Lung (tissue), 12 donors: ENCODE results near the gene FILIP1L. TPM values are rescaled to one million over a fixed set of nuclear protein-coding genes. Genes with fewer than 3 reads are reported as not detected.

Experiments
- ATAC-seq: fragments of 200-7000 bp; cut with Tn5 transposase; one replicate; pipeline ENCODE4 v1.9.1; 2020; ENCODE audit warnings: moderate number of reproducible peaks; ENCODE audit not compliant: insufficient read depth, low FRiP score
- DNase-seq, 3 donors: peaks; one replicate each; pipeline ENCODE4 v3.0.0-alpha.2; 2013 to 2017
- H3K27ac ChIP-seq, 2 donors: one replicate each; pipeline ENCODE4 v1.5.1; 2013; ENCODE audit warnings: mild to moderate bottlenecking in 2 of 2, moderate library complexity in 2 of 2, control low read depth in 1 of 2, inconsistent platforms in 1 of 2, low read depth in 1 of 2, low read length in 1 of 2
- H3K27me3 ChIP-seq, 3 donors: one replicate each; pipeline ENCODE4 v1.5.1; 2013; ENCODE audit warnings: low read length in 2 of 3; ENCODE audit not compliant: control insufficient read depth in 3 of 3, insufficient read depth in 3 of 3
- H3K36me3 ChIP-seq, 4 donors: one replicate each; pipeline ENCODE4 v1.5.1; 2013; ENCODE audit warnings: low read length in 4 of 4, mild to moderate bottlenecking in 1 of 4, moderate library complexity in 1 of 4; ENCODE audit not compliant: control insufficient read depth in 4 of 4, insufficient read depth in 4 of 4
- H3K4me1 ChIP-seq, 5 donors: one replicate each; pipeline ENCODE4 v1.5.1; 2013; ENCODE audit warnings: low read length in 5 of 5, mild to moderate bottlenecking in 2 of 5, moderate library complexity in 1 of 5; ENCODE audit not compliant: control insufficient read depth in 5 of 5, insufficient read depth in 5 of 5
- H3K4me3 ChIP-seq: one replicate; pipeline ENCODE4 v1.5.1; 2013; ENCODE audit warnings: mild to moderate bottlenecking, control low read depth, moderate library complexity
- H3K9ac ChIP-seq, 2 donors: one replicate each; pipeline ENCODE4 v1.5.1; 2013; ENCODE audit warnings: low read length in 2 of 2, control low read depth in 1 of 2; ENCODE audit not compliant: insufficient read depth in 1 of 2
- H3K9me3 ChIP-seq, 4 donors: one replicate each; pipeline ENCODE4 v1.5.1; 2013; ENCODE audit warnings: low read length in 3 of 4, mild to moderate bottlenecking in 1 of 4, moderate library complexity in 1 of 4; ENCODE audit not compliant: control insufficient read depth in 4 of 4, insufficient read depth in 3 of 4
- CTCF ChIP-seq: IDR thresholded peaks from 2 replicates; pipeline ENCODE4 v1.5.1; 2012; ENCODE audit warnings: mild to moderate bottlenecking; ENCODE audit errors: control extremely low read depth, extremely low read depth
- WGBS, 2 donors: extraction: QIAGEN DNeasy Blood & Tissue Kit; methylation state at CpG; one replicate each; pipeline ENCODE4 v1.1.7; 2013; 5-methylcytosine and 5-hydroxymethylcytosine counted together
- polyA plus RNA-seq, 2 donors: library from polyadenylated mRNA; stranded (reverse); fragments of 200-250 nt; gene quantifications; one replicate each; pipeline ENCODE4 v1.2.1, GENCODE V29; 2013
- total RNA-seq, 2 donors: library from RNA; depleted of rRNA in 1 of 2; stranded (reverse); fragments of >200 nt in 1 of 2; gene quantifications; one replicate each; pipeline ENCODE4 v1.2.1, GENCODE V29; 2014 to 2021
- donor health status: control.
- donor health status: control.
- donor health status: Bipolar disorder and iron deficiency.
- donor health status: healthy.
- donor health status: DM: yes; HTN: yes; CAD: no.

Gene FILIP1L
- total and polyA plus RNA-seq, 4 donors, result 8.3 to 27.8 (median 22.5) TPM

- Histone ChIP-seq H3K4me3 (no peak overlapping the region), H3K9me3 (no peaks in the 10 kb centered on the region), H3K36me3 (no peaks in the 10 kb centered on the region), H3K4me1 (peaks cover 0 to 8% (median 0%) of the 10 kb centered on the region in 5 donors), H3K27ac (no peak overlapping the region), H3K9ac (no peak overlapping the region), H3K27me3 (no peaks in the 10 kb centered on the region)
- no peak for ATAC-seq
- WGBS, 2 donors, result 27 to 79% methylated on average over 3 of the region's 3 CpGs
- no peak for TF ChIP-seq CTCF
- no peak for DNase-seq
Observed at GRCh38 chr3:99895131-99895696, 219.1 kb downstream of the FILIP1L start.

DNA sequence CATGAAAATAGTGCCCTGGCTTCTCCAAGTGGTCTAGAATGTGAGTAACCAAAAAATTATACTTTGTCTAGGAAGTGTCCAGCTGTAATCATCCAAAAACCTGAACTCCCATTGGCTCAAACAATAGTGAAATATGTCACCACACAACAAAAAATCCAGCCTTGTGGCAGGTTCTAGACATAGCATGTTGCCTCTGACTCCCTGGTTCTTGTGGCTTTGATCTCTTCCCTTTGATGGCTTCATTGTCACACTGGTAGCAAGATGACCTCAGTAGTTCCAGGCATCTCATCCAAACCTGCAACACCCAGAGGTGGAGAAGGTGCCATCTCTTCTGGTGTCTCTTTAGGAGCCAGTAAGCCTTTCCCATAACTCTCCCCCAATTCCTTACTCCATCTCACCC, 222.0 kb downstream of the FILIP1L start:
- H3K27ac ChIP-seq, result no peak overlapping the region
- H3K9ac ChIP-seq, result no peak overlapping the region
- ATAC-seq (no peak), DNase-seq (no peak)
- H3K27me3 ChIP-seq, result no peaks in the 10 kb centered on the region
- TF ChIP-seq CTCF, result no peak
- no peak overlapping the region for H3K4me3 ChIP-seq
- H3K36me3 ChIP-seq, result no peaks in the 10 kb centered on the region
- no peaks in the 10 kb centered on the region for H3K9me3 ChIP-seq
- H3K4me1 ChIP-seq, result peaks cover 0 to 8% (median 0%) of the 10 kb centered on the region in 5 donors

- no peaks in the 10 kb centered on the region for H3K9me3 ChIP-seq
- H3K36me3 ChIP-seq, result no peaks in the 10 kb centered on the region
- 94 to 98% methylated on average over 2 of the region's 2 CpGs for WGBS, 2 donors
- H3K27me3 ChIP-seq, result no peaks in the 10 kb centered on the region
- no peak for ATAC-seq
- H3K4me3 ChIP-seq, result no peak overlapping the region
- H3K4me1 ChIP-seq, result peaks cover 0 to 8% (median 0%) of the 10 kb centered on the region in 5 donors
- no peak overlapping the region for H3K27ac ChIP-seq
- TF ChIP-seq CTCF, result no peak
- H3K9ac ChIP-seq, result no peak overlapping the region
- no peak for DNase-seq
Observed at GRCh38 chr3:99891610-99892285, 222.6 kb downstream of the FILIP1L start.

GRCh38 chr3:99885851-99886250, 228.4 kb downstream of the FILIP1L start:
- WGBS, 2 donors, result 95 to 96% methylated on average over 3 of the region's 3 CpGs
- H3K9ac ChIP-seq, result no peak overlapping the region
- H3K9me3 ChIP-seq, result no peaks in the 10 kb centered on the region
- no peak overlapping the region for H3K27ac ChIP-seq
- no peaks in the 10 kb centered on the region for H3K27me3 ChIP-seq
- H3K4me3 ChIP-seq, result no peak overlapping the region
- H3K4me1 ChIP-seq, result peaks cover 0 to 4% (median 0%) of the 10 kb centered on the region in 5 donors
- TF ChIP-seq CTCF, result no peak
- ATAC-seq, result no peak
- DNase-seq, result no peak
- no peaks in the 10 kb centered on the region for H3K36me3 ChIP-seq
